Measurements from ENCODE around the gene CDO1. TPM values are rescaled to one million over a fixed set of nuclear protein-coding genes. Genes with fewer than 3 reads are reported as not detected.

Gene CDO1
- total and polyA plus RNA-seq, 2 of the 8 experiments (the other 6 are each of a cell fraction or from before 2014, with no cell fraction given), result 26.1 to 29.5 TPM

GRCh38 chr5:115854139-115854538 lies 37.7 kb upstream of the CDO1 start:
- Histone ChIP-seq H3K23me2 (ENCODE audit: low read depth, low read length) (no peaks in the 10 kb centered on the region), H3K23ac (ENCODE audit: insufficient read length) (no peak overlapping the region), H3K56ac (replicated peaks; ENCODE audit: insufficient read length, low read depth, low read length) (no peak overlapping the region), H2AFZ (ENCODE audit: low read length) (no peak overlapping the region), H3K4me1 (replicated peaks in 1 of 4; ENCODE audit: control insufficient read depth in 3 of 4, insufficient read depth in 4 of 4, low read length in 3 of 4) (peaks cover 0 to 7% (median 2%) of the 10 kb centered on the region in 4 experiments; a peak in 3 of 7 replicates), H3K36me3 (ENCODE audit: control insufficient read depth in 2 of 4, insufficient read depth in 4 of 4, low read length in 3 of 4) (no peaks in the 10 kb centered on the region), H2BK5ac (ENCODE audit: low read depth, low read length) (no peak overlapping the region), H4K91ac (replicated peaks; ENCODE audit: insufficient read length, low read length) (no peak overlapping the region), H2BK12ac (ENCODE audit: low read depth, low read length) (no peak overlapping the region), H2AK5ac (ENCODE audit: low read depth, low read length) (0 out of 2 replicates have a peak overlapping the region, but pooled peaks have one; percentile 53), H3K18ac (ENCODE audit: extremely low read depth, low read length) (no peak overlapping the region), H2BK20ac (ENCODE audit: low read length) (no peak overlapping the region), H2BK120ac (replicated peaks; ENCODE audit: low read depth, low read length) (no peak overlapping the region), H3K4me3 (ENCODE audit: extremely low read depth in 1 of 4, insufficient read depth in 2 of 4, low read depth in 3 of 4, low read length in 4 of 4) (no peak overlapping the region), H4K8ac (ENCODE audit: extremely low read depth, insufficient read depth, low read length) (no peak overlapping the region), H2BK15ac (ENCODE audit: low read length) (no peak overlapping the region), H3K9ac (replicated peaks in 1 of 4; ENCODE audit: extremely low read depth in 1 of 4, low read depth in 3 of 4, low read length in 3 of 4) (no peak overlapping the region), H3K79me2 (ENCODE audit: control insufficient read depth in 1 of 2, insufficient read depth in 2 of 2, low read length in 2 of 2) (peaks cover 0 to 86% of the 10 kb centered on the region in 2 experiments; a peak in 2 of 4 replicates), H4K5ac (ENCODE audit: insufficient read length, low read depth, low read length) (no peak overlapping the region), H3K27me3 (replicated peaks in 1 of 4; ENCODE audit: control insufficient read depth in 3 of 4, extremely low read depth in 1 of 4, insufficient read depth in 3 of 4, low read length in 3 of 4) (no peaks in the 10 kb centered on the region), H4K20me1 (replicated peaks in 1 of 2; ENCODE audit: control insufficient read depth in 1 of 2, insufficient read depth in 2 of 2, low read length in 2 of 2) (peaks cover 0 to 1% of the 10 kb centered on the region in 2 experiments), H3K4me2 (ENCODE audit: insufficient read depth in 1 of 2, low read depth in 2 of 2, low read length in 2 of 2) (no peak overlapping the region), H3K79me1 (ENCODE audit: low read depth, low read length) (no peaks in the 10 kb centered on the region; the same call in 1 of the 2 replicates), H3K14ac (ENCODE audit: insufficient read length) (no peak overlapping the region), H3K4ac (replicated peaks; ENCODE audit: insufficient read length, low read depth, low read length) (no peak overlapping the region), H3K9me3 (ENCODE audit: insufficient read depth in 2 of 2, low read depth in 1 of 2, low read length in 1 of 2) (peaks cover 0 to 8% of the 10 kb centered on the region in 2 experiments; a peak in 1 of 4 replicates), H3K27ac (ENCODE audit: low read depth, low read length) (no peak overlapping the region)
- DNase-seq (ENCODE audit: low read depth in 1 of 2, low spot score in 2 of 2) (no peak), FAIRE-seq (no peak)
- WGBS, 2 experiments (ENCODE audit: extremely low coverage in 1 of 2, insufficient coverage in 1 of 2, insufficient read length in 1 of 2, insufficient replicate concordance in 2 of 2, low coverage in 1 of 2, low lambda C conversion rate in 2 of 2, missing lambda C conversion rate in 1 of 2), result 100% methylated on average over 3 of the region's 3 CpGs; no CpG with 5 or more reads in 1 of the 2 experiments
- CTCF ChIA-PET (ENCODE audit: partially characterized antibody), result no interaction called here
- POLR2A ChIA-PET (ENCODE audit: partially characterized antibody), result no interaction called here
- no peak for TF ChIP-seq PHF8 (conservative IDR thresholded peaks at IDR 0.05; ENCODE audit: low read depth, low read length)
- no peak for TF ChIP-seq RNF2 (IDR thresholded peaks at IDR 0.05; ENCODE audit: borderline replicate concordance, low read depth, low read length, missing control alignments, poor library complexity, severe bottlenecking)
- no peak for TF ChIP-seq CBX5 (IDR thresholded peaks at IDR 0.05; ENCODE audit: low read depth, low read length)
- no peak for TF ChIP-seq ATF3 (IDR thresholded peaks at IDR 0.05; ENCODE audit: insufficient read depth, low read depth, low read length)
- no peak for TF ChIP-seq SIN3A (conservative IDR thresholded peaks at IDR 0.05 in 1 of 2, IDR thresholded peaks at IDR 0.05 in 1 of 2; ENCODE audit: low read depth in 1 of 2, low read length in 2 of 2)
- no peak for TF ChIP-seq JUND (IDR thresholded peaks at IDR 0.05; ENCODE audit: low read length)
- no peak for TF ChIP-seq BACH1 (IDR thresholded peaks at IDR 0.05; ENCODE audit: low read length)
- no peak for TF ChIP-seq SUZ12 (IDR thresholded peaks at IDR 0.05; ENCODE audit: low read length)
- no peak for TF ChIP-seq CTCF (IDR thresholded peaks at IDR 0.05; ENCODE audit: control extremely low read depth in 1 of 3, insufficient read depth in 1 of 3, low read depth in 1 of 3, low read length in 3 of 3)
- TF ChIP-seq CHD2 (IDR thresholded peaks at IDR 0.05; ENCODE audit: low read length), result no peak
